K562 (cell line): ENCODE measurements around the gene TMEM154.

ENCODE experiments used
- ESRRA ChIP-seq: fragments of 450-650 bp; IDR thresholded peaks from 2 replicates; pipeline ENCODE4 v1.6.1; 2014; ENCODE audit warnings: low read depth, mild to moderate bottlenecking, moderate library complexity, borderline replicate concordance
- TF ChIP-seq, protein P1 (sequence below), 2 experiments: fragments of 250-450 bp in 1 of 2; fragments of 450-650 bp in 1 of 2; sonication (Bioruptor Pico) in 1 of 2; IDR thresholded peaks; 2 replicates each; pipeline versions ENCODE4 v1.6.1 to v1.8.0; 2016 to 2021; ENCODE audit warnings: mild to moderate bottlenecking in 2 of 2, moderate library complexity in 2 of 2, missing compliant biosample characterization in 1 of 2, missing genetic modification characterization in 1 of 2
- TF ChIP-seq, protein P2 (sequence below): IDR thresholded peaks from 2 replicates; pipeline ENCODE4 v1.6.1; 2016; ENCODE audit warnings: missing genetic modification characterization, missing compliant biosample characterization

GRCh38 chr4:152610131-152610530 lies 69.7 kb downstream of the TMEM154 start:
- TF ChIP-seq, protein P1, sequence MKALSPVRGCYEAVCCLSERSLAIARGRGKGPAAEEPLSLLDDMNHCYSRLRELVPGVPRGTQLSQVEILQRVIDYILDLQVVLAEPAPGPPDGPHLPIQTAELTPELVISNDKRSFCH (CRISPR knock-in tag; IDR thresholded peaks at IDR 0.05), result no peak
- TF ChIP-seq, protein P1 (tag; IDR thresholded peaks at IDR 0.05), result no peak
- TF ChIP-seq, protein P2, sequence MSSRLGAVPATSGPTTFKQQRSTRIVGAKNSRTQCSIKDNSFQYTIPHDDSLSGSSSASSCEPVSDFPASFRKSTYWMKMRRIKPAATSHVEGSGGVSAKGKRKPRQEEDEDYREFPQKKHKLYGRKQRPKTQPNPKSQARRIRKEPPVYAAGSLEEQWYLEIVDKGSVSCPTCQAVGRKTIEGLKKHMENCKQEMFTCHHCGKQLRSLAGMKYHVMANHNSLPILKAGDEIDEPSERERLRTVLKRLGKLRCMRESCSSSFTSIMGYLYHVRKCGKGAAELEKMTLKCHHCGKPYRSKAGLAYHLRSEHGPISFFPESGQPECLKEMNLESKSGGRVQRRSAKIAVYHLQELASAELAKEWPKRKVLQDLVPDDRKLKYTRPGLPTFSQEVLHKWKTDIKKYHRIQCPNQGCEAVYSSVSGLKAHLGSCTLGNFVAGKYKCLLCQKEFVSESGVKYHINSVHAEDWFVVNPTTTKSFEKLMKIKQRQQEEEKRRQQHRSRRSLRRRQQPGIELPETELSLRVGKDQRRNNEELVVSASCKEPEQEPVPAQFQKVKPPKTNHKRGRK (tag), result no peak
- TF ChIP-seq ESRRA, result no peak
